GM19351 (cell line): ENCODE results near the gene NTRK2.

Experiments
- ATAC-seq: cut with Tn5 transposase; IDR thresholded peaks from one replicate; pipeline ENCODE4 v1.9.1; 2021; ENCODE audit warnings: mild to moderate bottlenecking, moderate library complexity; ENCODE audit not compliant: unreplicated experiment

NTRK2 gene

GRCh38 chr9:84731696-84732095 lies 62.2 kb downstream of the NTRK2 start:
- ATAC-seq: no peak

- no peak for ATAC-seq
These were observed 66.6 kb downstream of the NTRK2 start for GRCh38 chr9:84736081-84736480.

GRCh38 chr9:84736536-84736935 lies 67.0 kb downstream of the NTRK2 start:
- no peak for ATAC-seq

- no peak for ATAC-seq
These were observed 68.8 kb downstream of the NTRK2 start for GRCh38 chr9:84738353-84738752.

GRCh38 chr9:84742261-84742660 lies 72.7 kb downstream of the NTRK2 start:
- no peak for ATAC-seq

GRCh38 chr9:84744195-84744594 lies 74.7 kb downstream of the NTRK2 start:
- ATAC-seq: peak; percentile 71

GRCh38 chr9:84744726-84745125 lies 75.2 kb downstream of the NTRK2 start:
- no peak for ATAC-seq

- peak; percentile 36 for ATAC-seq
These were observed 78.6 kb downstream of the NTRK2 start for GRCh38 chr9:84748112-84748511.

GRCh38 chr9:84750152-84750865 lies 80.8 kb downstream of the NTRK2 start:
- ATAC-seq: no peak

- ATAC-seq: no peak
These were observed 82.4 kb downstream of the NTRK2 start for GRCh38 chr9:84751921-84752320.

- ATAC-seq: peak; percentile 41
These were observed 84.9 kb downstream of the NTRK2 start for GRCh38 chr9:84754461-84754860.

GRCh38 chr9:84754881-84755280 lies 85.4 kb downstream of the NTRK2 start:
- no peak for ATAC-seq

GRCh38 chr9:84755380-84755779 lies 85.9 kb downstream of the NTRK2 start:
- ATAC-seq: no peak

GRCh38 chr9:84756171-84756570 lies 86.6 kb downstream of the NTRK2 start:
- ATAC-seq: no peak

- ATAC-seq: no peak
These were observed 87.2 kb downstream of the NTRK2 start for GRCh38 chr9:84756731-84757130.

- no peak for ATAC-seq
These were observed 89.3 kb downstream of the NTRK2 start for GRCh38 chr9:84758817-84759216.

- ATAC-seq: peak; percentile 65
These were observed 89.8 kb downstream of the NTRK2 start for GRCh38 chr9:84759300-84759750.

- no peak for ATAC-seq
These were observed 90.3 kb downstream of the NTRK2 start for GRCh38 chr9:84759804-84760203.

- peak; percentile 49 for ATAC-seq
These were observed 91.7 kb downstream of the NTRK2 start for GRCh38 chr9:84761137-84761808.

- ATAC-seq: no peak
These were observed 103.0 kb downstream of the NTRK2 start for GRCh38 chr9:84772511-84772910.

- no peak for ATAC-seq
These were observed 103.5 kb downstream of the NTRK2 start for GRCh38 chr9:84773022-84773421.

GRCh38 chr9:84775056-84775643 lies 105.6 kb downstream of the NTRK2 start:
- ATAC-seq: no peak
